COLO829 (cell line): ENCODE data around the gene SLC40A1.

ENCODE experiments used
- DNase-seq: peaks from one replicate; pipeline ENCODE4 v3.0.0; 2012; ENCODE audit warnings: low spot score

SLC40A1 gene

GRCh38 chr2:189540551-189540950 lies 40.0 kb downstream of the SLC40A1 start:
- peak; percentile 50 for DNase-seq

GRCh38 chr2:189538402-189538801 lies 42.2 kb downstream of the SLC40A1 start:
- no peak for DNase-seq

- no peak for DNase-seq
Observed at GRCh38 chr2:189536830-189537229, 43.8 kb downstream of the SLC40A1 start.

- DNase-seq: peak; percentile 18
Observed at GRCh38 chr2:189534854-189535832, 45.4 kb downstream of the SLC40A1 start.

GRCh38 chr2:189533288-189534035 lies 47.1 kb downstream of the SLC40A1 start:
- no peak for DNase-seq

- DNase-seq: no peak
Observed at GRCh38 chr2:189530965-189531637, 49.5 kb downstream of the SLC40A1 start.

GRCh38 chr2:189528617-189529016 lies 52.0 kb downstream of the SLC40A1 start:
- DNase-seq: no peak

GRCh38 chr2:189527812-189528592 lies 52.6 kb downstream of the SLC40A1 start:
- no peak for DNase-seq

GRCh38 chr2:189527041-189527750 lies 53.4 kb downstream of the SLC40A1 start:
- no peak for DNase-seq

GRCh38 chr2:189526241-189526640 lies 54.3 kb downstream of the SLC40A1 start:
- no peak for DNase-seq

- DNase-seq: no peak
Observed at GRCh38 chr2:189524746-189525145, 55.8 kb downstream of the SLC40A1 start.

GRCh38 chr2:189522435-189523151 lies 58.0 kb downstream of the SLC40A1 start:
- DNase-seq: peak; percentile 50

- no peak for DNase-seq
Observed at GRCh38 chr2:189521699-189522434, 58.7 kb downstream of the SLC40A1 start.

GRCh38 chr2:189519631-189520387 lies 60.8 kb downstream of the SLC40A1 start:
- no peak for DNase-seq

- no peak for DNase-seq
Observed at GRCh38 chr2:189517847-189518535, 62.6 kb downstream of the SLC40A1 start.

GRCh38 chr2:189516546-189516945 lies 64.0 kb downstream of the SLC40A1 start:
- no peak for DNase-seq

GRCh38 chr2:189515264-189515663 lies 65.3 kb downstream of the SLC40A1 start:
- DNase-seq: no peak

GRCh38 chr2:189514104-189514503 lies 66.5 kb downstream of the SLC40A1 start:
- no peak for DNase-seq
